Measurements from ENCODE around the gene PRICKLE2.

PRICKLE2 gene

DNA sequence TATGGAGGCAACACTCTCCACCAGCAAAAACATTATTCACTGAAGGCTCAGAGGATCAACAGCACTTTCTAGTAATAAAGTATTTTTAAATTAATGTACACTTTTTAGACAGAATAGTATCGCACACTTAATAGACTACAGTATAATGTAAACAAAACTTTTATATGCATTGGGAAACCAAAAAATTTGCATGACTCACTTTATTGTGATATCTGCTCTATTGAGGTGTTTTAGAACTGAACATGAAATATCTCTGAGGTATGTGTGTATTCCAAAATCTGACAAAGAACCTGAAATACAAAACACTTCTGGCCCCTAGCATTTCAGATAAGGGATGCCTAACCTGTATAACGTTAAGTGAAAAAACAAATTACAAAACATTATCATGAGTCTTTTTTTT is 99.7 kb downstream of the PRICKLE2 start:
- DNase-seq = no peak

DNA sequence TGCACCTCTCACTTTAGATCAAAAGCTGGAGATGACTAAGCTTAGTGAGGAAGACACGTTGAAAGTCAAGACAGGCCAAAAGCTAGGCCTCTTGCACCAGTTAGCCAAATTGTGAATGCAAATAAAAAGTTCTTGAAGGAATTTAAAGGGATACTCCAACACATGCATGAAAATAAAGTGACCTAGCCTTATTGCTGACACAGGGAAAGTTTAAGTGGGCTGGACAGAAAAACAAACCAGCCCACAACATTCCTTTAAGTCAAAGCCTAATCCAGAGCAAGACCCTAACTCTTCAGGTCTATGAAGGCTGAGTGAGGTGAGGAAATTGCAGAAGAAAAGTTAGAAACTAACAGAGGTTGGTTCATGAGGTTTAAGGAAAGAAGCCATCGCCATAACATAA is 101.3 kb downstream of the PRICKLE2 start:
- DNase-seq = no peak

DNA sequence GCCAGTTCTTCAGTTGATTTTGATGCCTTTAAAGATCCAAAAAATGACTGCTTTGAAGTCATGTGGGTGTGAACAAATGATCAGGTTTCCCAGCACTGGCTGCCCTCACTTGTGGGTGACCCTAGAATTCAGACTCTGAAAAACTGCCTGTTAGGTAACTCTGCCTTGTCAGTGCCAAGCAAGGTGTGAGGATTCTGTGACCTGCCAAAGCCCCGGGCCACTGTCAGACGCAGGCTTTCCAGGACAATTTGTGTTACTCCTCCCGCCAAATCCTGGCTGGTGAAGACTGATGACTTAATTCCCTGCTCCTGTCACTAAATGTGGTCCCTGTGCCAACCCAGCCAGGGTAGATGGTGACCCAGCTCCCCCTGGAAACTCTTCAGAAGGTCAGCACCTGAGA is 102.8 kb downstream of the PRICKLE2 start:
- no peak for DNase-seq

DNA sequence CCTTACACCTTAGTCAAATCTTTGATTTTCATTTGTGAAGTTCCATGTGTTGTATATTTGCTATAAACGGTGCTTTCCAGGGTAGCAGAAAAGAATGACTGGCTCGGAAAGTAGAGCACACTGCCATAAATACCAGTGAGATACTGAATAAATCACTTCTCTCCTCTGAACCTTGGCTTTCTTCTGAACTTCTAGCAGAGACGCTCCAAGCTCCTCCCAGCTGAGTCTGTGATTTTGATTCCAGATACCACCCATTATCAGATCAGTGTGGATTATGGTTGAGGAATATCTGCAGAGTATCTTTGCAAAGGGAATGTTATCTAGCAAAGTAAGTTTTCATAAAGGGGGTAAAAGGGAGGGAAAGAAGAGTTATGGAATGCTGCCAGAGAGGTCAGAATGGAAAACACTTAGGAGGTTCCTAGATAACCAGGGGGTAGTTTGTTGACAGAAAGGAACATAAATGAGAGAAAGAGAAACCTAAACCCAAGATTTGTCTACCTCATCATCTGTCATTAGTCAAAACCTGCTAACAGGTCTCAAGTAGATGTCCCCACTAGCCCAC is 103.4 kb downstream of the PRICKLE2 start:
- no peak for DNase-seq

DNA sequence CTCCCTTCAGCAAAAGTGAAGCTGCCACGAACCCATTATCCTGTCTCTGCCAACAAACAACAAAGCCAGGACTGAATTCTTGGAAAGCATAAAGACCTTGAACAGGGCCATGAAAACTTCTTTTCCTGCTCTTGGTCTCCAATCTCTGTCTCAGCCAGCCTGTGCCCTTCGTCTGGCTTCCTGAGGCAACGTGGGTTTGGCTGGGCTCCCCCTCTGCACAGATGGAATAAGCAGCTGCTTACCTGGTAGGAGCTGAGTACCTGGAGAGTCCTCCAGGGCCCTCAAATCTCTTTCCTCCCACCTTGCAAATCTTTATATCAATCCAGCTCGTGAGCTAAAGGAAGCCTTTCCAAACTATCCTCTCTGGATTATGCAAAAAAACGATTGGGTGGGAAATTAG is 104.4 kb downstream of the PRICKLE2 start:
- no peak for DNase-seq

DNA sequence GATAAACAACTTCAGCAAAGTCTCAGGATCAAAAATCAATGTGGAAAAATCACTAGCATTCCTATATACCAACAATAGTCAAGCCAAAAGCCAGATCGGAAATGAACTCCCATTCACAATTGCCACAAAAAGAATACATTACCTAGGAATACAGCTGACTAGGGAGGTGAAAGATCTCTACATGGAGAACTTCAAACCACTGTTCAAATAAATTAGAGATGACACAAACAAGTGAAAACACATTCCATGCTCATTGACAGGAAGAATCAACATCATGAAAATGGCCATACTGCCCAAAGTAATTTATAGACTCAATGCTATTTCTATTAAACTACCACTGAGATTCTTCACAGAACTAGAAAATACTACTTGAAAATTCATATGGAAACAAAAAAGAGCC is 107.8 kb downstream of the PRICKLE2 start:
- DNase-seq = no peak

DNA sequence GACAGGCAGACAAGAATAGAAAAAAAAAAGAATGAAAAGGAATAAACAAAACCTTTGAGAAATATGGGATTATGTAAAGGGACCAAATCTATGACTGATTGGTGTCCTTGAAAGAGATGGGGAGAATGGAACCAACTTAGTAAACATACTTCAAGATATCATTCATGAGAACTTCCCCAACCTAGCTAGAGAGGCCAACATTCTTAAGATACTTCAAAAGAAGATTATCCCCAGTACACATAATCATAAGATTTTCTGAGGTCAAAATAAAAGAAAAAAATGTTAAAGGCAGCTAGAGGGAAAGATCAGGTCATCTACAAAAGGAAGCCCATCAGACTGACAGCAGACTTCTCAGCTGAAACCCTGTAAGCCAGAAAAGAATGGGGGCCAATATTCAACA is 110.6 kb downstream of the PRICKLE2 start:
- DNase-seq = no peak

DNA sequence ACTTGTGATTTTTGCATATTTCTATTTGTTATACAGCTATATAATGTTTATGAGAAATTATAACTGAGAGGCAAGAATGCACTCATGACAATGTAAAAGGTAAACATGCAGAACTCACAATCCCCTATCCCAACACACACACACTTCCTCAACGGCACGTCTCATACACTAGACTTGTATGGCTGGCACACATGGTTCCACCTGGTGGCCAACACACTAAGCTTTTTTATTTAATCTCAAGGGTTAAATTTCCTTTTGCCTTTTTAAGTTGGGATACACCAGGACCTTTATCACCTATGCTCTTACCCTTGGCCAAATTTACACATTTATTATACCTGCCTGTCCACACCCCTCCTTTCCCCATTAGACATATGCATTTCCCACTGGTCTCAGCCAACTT is 113.4 kb downstream of the PRICKLE2 start:
- no peak for DNase-seq

DNA sequence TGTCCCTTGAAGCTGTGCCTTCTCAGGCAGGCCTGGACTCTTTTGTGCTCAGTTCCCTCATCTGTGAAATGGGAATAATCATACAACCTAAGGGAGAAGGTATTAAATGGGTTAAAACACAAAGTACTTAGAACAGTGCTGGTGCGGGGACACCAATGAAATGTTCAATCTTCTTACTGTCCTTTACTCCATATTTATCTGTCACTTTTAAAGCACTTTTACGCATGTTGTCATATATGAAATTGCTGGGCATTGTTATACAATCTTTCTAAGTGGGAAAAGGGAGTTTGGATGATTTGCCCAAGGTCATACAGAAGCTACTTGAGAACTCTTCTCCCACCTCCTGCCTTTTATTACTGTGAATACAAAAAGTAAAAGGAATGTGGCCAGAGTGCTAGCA is 114.2 kb downstream of the PRICKLE2 start:
- no peak for DNase-seq

DNA sequence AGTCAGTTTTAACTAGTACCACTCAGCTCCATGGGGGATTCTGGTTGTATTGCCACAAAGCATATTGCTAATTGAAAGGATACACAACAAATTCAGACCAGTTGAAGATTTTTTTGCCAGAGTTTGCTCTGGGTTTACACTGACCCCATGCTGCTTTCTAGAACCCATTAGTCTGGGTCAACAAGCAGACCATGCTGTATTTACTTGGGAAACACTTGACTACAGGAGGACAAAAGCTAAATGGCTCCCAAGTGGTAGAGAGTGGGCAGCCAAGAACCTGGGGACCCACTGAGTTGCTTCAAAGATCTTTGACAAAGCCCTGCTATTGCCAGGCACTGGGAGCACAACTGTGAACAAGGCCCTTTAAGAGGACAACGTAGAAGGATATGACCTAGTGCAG is 115.2 kb downstream of the PRICKLE2 start:
- no peak for DNase-seq

DNA sequence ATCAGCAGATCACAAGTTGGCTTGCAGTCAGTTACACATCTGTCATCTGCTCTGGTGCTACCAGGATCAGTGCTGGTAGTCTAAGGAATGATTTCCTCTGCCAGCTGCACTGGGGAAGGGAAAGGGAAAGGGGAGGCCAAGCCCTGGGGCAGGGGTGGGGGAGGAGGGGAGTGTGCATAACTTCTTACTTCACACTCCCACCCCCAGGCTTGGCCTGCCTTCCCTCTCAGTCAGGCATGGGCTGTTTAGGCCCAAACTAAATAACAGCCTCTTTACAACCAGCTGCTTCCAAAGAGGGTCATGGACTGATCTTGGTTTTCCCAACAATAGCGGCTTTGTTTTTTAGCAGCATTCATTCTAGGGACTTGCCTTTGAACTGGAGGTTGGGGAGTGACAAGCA is 115.8 kb downstream of the PRICKLE2 start:
- no peak for DNase-seq

DNA sequence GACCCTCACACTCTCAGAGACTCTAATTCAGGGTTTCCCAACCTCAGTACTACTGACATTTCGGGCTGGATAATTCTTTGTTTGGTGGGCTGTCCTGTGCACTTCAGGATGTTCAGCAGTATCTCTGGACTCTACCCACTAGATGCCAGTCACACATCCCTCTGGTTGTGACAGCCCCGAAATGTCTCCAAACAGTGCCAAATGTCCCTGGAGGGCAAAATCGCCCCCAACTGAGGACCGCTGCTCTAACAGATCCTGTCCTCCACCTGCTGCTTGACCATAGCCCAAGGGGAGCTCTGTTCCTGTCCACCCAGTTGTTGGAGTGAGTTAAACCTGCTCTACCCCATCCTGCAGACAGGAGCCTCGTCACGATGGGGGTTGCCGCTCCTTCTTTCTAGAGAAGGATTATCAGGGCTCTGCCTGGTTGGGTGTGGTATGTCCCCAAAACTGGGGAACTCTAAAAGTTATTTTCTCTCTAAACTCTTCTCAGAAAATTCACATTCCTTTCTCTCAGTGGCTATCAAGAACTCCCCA is 116.4 kb downstream of the PRICKLE2 start:
- no peak for DNase-seq

DNA sequence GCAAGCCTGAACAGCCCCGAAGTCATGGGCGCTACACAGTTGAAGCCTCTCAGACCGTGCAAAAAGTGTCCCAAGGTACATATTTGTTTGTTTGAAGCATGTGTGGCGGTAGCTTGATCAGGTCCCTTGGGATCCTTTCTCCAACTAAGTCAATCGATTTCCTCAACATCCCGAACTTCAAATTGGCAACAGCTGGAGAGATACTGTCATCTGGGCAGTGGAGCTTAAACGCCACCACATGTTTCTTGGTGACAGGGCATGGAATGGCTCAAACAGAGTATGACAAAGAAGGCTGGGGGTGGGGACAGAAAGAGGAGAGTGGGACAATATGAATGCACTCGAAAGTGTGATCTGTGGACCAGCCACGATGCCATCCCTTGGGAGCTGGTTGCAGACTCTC is 117.0 kb downstream of the PRICKLE2 start:
- no peak for DNase-seq

DNA sequence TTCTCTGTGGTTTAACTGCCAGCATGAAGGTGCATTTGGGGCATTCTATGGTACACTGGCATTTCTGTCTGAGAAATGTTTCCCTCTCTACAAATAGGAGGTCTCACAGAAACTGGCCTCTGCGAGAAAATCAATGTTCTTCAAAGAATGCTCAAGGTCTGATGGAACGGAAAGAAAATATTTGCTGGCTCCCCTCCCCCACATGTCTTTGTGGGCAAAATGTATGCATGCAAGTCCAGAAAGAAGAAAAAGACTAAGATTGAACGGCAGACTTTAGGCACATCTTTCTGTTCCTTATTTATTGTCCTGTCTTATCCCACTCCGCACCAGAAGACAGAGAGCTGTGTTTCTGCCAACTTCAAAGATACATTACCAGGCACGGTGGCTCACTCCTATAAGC is 118.1 kb downstream of the PRICKLE2 start:
- DNase-seq = no peak

DNA sequence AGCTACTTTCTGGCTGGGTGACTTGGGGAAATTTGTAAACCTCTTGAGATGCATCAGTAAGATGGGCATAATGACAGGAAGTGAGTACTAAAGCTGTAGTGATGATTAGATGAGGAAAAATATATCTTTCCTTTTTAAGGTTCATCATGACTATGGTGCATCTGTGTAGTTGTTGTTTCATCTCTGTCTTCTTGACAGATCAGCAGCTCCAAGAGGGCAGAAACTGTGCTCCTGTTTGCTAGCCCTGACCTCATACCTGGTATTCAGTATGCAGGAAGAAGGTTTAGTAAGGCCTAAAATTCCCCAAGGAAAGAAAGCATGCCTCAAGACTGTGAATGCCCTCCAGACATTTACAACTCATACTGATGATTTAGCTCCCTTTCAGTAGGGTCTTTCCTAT is 119.5 kb downstream of the PRICKLE2 start:
- DNase-seq = no peak

DNA sequence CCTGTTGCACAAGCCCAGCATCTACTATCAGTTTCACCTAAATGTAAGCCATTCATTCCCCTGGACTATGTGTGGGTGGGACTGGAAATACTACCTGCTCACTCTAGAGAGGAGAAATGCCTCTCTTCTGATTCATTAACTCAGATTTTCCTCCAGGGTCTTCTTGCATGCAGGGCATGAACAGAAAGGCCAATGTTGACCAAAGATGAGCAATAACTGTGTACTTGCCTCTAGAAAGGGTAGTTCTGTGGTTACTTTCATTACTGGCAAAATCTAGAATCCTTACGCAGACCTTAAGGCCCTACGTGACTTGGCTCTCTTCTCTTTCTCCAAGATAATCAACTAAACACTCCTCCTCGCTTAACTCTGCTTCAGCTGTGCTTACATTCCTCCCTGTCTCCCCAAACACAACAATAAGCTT is 120.6 kb downstream of the PRICKLE2 start:
- DNase-seq = no peak

DNA sequence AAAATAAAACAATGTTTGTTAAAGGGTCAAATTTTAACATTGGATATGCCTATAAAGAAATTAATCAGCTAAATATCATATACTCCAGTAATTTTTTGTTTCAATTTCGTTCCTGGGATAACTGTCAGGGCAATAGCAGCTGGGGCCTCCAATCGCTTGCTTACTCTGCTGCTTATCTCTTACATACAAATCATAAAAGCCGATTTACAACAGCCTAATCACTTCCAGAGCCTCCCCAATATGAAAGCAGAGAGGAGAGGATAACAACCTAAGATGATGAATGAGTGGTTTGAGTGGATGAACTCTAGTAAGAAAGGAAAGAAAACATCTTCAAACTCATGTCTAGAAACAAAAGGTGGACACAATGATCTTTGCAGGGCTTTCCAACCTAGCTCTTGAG is 121.3 kb downstream of the PRICKLE2 start:
- no peak for DNase-seq

DNA sequence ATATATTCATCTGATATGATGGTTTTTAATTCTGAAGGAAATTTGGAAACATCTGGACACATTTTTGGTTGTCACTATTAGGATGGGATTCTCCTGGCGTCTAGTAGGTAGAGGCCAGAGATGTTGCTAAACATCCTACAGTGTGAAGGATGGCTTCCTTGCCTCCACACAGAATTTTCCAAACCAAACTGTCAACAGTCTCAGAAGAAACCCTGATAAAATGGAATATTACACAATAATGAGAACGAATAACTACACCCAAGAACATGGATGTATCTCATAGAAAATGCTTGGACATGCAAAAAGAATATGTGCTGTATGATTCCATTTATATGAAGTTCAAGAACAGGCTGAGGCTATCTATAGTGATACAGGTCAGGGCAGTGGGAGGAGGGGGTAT is 122.1 kb downstream of the PRICKLE2 start:
- no peak for DNase-seq

DNA sequence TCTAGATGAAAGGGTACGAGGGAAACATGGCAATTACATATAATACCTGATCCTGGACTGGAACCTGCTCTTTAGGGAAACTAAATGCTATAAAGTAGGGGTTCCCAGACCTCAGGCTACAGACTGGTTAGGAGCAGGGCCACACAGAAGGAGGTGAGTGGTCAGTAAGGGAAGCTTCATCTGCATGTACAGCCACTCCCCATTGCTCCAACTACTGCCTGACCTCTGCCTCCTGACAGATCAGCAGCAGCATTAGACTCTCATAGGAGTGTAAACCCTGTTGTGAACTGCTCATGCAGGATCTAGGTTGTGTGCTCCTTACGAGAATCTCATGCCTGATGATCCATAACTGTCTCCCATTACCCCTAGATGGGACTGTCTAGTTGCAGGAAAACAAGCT is 123.1 kb downstream of the PRICKLE2 start:
- DNase-seq = no peak

DNA sequence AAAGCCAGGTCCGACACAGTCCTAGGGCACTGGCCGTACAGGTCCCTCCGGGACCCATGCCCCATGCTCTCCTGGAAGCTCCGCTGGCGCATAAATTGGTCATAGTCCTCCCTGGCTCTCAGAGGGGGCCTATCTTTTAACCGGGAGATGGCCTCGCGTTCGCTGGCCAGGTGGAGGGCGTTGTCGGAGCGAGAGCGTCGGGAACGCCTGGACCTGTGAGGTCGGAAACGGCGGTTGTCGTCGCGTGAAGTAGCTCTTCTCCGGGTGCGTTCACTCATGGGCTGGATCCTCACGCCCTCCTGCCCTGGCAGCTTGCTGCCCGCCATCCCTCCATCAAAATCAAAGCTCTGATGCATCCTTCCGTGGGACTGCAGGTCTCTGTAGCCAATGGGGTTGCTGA is 126.0 kb downstream of the PRICKLE2 start:
- DNase-seq = no peak

DNA sequence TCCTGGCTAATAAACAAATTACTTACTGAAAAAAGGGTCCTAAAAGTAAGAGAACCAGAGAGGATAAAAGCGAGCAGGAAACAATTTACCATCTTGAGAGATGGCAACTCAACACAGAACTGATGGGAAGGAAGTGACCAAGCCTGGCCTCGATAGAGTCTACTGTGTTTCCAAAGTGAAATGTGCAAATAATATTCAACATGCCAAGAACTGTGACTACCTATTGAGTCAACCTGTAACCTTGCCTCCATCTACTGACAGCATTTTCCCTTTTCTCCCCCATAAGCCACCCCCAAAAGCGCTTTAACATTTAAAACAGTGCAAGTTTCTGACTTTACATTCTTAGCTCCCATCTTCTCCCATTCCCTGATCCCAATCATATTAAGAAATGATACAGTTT is 126.6 kb downstream of the PRICKLE2 start:
- no peak for DNase-seq

DNA sequence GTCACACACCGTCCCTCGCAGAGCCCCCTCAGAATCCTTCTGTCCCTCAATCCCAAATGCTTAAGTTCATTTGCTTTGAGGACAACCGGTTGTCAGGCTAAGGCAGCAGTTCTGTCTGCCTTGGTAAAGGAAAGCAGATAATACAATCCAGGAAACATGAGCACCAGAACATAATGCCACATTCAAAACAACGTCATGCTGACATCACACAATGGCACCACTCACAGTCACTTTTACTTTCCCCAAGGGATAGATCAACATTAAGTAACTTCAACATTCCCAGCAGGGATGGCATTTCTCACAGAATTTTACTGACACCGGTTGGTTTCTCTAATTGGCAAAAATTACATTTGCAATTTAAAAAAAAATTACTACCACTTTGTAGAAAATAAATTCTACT is 127.3 kb downstream of the PRICKLE2 start:
- DNase-seq = no peak

DNA sequence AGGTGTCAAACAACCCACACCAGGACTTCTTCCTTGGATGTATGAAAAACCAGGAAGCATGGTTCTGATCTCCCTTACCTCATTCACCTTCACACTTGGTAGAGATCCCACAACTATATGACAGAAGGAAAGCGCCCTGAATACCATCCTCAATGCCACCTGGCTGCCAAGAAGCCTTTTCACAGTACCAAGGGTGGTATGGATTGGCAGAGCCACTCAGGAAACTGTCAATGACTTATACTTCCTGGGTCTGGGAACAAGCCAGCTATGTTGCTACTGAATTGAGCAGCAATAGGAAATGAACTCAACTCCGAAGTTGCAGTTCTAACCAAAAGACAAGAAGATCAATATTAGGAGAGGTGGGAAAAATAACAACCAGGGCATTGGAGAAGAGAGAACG is 129.5 kb downstream of the PRICKLE2 start:
- DNase-seq = no peak

DNA sequence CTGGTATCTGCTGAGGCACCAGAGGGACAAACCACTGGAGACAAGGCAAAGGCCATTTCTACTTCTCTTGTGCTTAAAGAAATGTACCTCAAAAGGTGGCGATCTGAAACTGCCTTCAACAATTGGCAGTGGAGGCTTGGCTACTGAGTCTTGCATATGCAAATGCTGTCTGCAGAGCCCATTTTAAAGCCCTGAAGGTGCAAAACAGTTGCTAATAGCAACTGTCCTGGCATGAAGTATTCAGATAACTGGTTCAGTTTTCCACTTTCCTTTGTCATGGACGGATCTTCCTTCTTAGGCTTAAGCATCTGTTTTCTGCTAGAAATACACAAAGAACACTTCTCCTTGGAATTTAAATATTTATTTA is 130.6 kb downstream of the PRICKLE2 start:
- no peak for DNase-seq

DNA sequence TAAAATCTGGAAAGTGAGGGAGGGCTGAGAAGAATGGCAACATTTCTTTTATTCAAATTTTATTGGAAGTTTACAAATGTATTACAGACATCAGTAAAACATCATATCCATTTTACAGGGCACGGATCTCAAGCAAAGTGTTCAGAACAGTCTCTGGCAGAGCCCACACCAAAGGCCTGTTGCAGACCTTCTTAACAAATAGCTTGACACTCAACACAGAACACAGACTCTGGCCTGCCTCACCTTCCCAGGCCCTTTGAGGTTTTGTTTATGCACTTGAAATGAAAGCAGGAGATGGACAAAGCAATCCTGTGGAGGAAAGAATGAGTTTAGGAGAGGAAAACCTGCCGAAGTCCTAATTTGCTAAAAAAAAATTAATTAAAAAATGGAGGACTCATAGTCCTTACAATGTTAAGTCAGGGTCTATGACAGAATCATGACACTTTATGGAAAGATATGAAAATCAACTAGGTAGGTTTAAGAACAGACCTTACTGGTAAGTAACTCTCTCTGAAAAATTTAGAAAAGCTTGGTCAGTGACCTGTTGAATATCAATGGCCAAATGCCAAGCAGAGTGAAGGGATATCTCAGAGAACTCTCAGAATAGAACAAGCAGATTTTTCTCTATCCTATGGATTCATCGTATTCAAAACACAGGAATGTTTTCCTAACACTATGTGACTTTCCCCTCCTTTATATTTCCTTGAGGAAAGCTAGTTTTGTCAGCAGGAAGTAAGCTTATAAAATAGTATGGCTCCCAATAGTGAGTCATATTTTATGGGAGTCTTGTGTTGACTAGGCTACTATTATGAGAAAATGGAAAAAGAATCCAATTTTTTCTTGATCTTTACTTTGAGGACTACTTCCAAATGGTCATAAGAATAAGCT is 131.2 kb downstream of the PRICKLE2 start:
- no peak for DNase-seq
